HG02885 (cell line): ENCODE results near the gene TTC7B.

ENCODE experiments used
- ATAC-seq: cut with Tn5 transposase; IDR thresholded peaks from one replicate; pipeline ENCODE4 v1.9.1; 2021; ENCODE audit warnings: mild to moderate bottlenecking; ENCODE audit not compliant: unreplicated experiment, poor library complexity

The TTC7B gene

GRCh38 chr14:90583916-90584605 is 232.2 kb downstream of the TTC7B start:
- no peak for ATAC-seq

GRCh38 chr14:90583427-90583826 is 232.8 kb downstream of the TTC7B start:
- ATAC-seq = no peak

GRCh38 chr14:90582166-90582565 is 234.1 kb downstream of the TTC7B start:
- no peak for ATAC-seq

- no peak for ATAC-seq
Observed at GRCh38 chr14:90581745-90582144, 234.5 kb downstream of the TTC7B start.

GRCh38 chr14:90580377-90581335 is 235.6 kb downstream of the TTC7B start:
- no peak for ATAC-seq

GRCh38 chr14:90579816-90580215 is 236.4 kb downstream of the TTC7B start:
- ATAC-seq = no peak

GRCh38 chr14:90579088-90579487 is 237.1 kb downstream of the TTC7B start:
- ATAC-seq = no peak

- no peak for ATAC-seq
Observed at GRCh38 chr14:90578283-90578985, 237.8 kb downstream of the TTC7B start.

- no peak for ATAC-seq
Observed at GRCh38 chr14:90577661-90578282, 238.5 kb downstream of the TTC7B start.

GRCh38 chr14:90576981-90577660 is 239.1 kb downstream of the TTC7B start:
- no peak for ATAC-seq

- no peak for ATAC-seq
Observed at GRCh38 chr14:90576581-90576980, 239.6 kb downstream of the TTC7B start.

GRCh38 chr14:90575781-90576180 is 240.4 kb downstream of the TTC7B start:
- no peak for ATAC-seq

GRCh38 chr14:90575336-90575735 is 240.9 kb downstream of the TTC7B start:
- ATAC-seq = no peak

- ATAC-seq = no peak
Observed at GRCh38 chr14:90574188-90575131, 241.8 kb downstream of the TTC7B start.

- no peak for ATAC-seq
Observed at GRCh38 chr14:90573385-90574105, 242.7 kb downstream of the TTC7B start.

GRCh38 chr14:90572441-90573150 is 243.6 kb downstream of the TTC7B start:
- ATAC-seq = no peak

- ATAC-seq = no peak
Observed at GRCh38 chr14:90571149-90571947, 244.9 kb downstream of the TTC7B start.
